ENCODE data around the gene PTH2R.

DNA sequence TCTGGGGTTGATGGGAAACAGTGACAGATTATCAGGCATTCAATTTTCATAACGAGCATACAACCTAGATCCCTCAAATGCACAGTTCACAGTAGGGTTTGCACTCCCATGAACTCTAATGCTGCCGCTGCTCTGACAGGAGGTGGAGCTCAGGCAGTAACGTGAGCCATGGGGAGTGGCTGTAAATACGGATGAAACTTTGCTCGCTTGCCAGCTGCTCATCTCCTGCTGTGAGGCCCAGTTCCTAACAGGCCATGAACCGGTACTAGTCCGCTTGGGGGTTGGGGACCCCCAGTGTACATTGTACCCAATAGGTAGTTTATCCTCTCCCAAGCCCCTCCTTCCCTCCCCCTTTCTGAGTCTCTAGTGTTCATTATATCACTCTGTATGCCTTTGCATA, 94.6 kb downstream of the PTH2R start:
- TF ChIP-seq CTCF (IDR thresholded peaks at IDR 0.05; ENCODE audit: insufficient read depth, low read length), result no peak
- no peak for TF ChIP-seq POLR2AphosphoS5 (IDR thresholded peaks at IDR 0.05; ENCODE audit: low read depth)
- no peak for TF ChIP-seq REST (IDR thresholded peaks at IDR 0.05; ENCODE audit: insufficient replicate concordance, low read depth)
